DMS153 treated with DMSO at 0.1 percent for 48 hours (cell line): ENCODE results near the gene TNFAIP8L3.
"Not testable (repeated sequence)": the region's sequence is repeated elsewhere in the genome, so short reads cannot be mapped to it uniquely, and the experiment has no call there.

ENCODE experiments used
- DNase-seq: peaks from one replicate; lab custom pipeline; 2025; ENCODE audit not compliant: unreplicated experiment; lab: John Stamatoyannopoulos, UW

The TNFAIP8L3 gene

DNA sequence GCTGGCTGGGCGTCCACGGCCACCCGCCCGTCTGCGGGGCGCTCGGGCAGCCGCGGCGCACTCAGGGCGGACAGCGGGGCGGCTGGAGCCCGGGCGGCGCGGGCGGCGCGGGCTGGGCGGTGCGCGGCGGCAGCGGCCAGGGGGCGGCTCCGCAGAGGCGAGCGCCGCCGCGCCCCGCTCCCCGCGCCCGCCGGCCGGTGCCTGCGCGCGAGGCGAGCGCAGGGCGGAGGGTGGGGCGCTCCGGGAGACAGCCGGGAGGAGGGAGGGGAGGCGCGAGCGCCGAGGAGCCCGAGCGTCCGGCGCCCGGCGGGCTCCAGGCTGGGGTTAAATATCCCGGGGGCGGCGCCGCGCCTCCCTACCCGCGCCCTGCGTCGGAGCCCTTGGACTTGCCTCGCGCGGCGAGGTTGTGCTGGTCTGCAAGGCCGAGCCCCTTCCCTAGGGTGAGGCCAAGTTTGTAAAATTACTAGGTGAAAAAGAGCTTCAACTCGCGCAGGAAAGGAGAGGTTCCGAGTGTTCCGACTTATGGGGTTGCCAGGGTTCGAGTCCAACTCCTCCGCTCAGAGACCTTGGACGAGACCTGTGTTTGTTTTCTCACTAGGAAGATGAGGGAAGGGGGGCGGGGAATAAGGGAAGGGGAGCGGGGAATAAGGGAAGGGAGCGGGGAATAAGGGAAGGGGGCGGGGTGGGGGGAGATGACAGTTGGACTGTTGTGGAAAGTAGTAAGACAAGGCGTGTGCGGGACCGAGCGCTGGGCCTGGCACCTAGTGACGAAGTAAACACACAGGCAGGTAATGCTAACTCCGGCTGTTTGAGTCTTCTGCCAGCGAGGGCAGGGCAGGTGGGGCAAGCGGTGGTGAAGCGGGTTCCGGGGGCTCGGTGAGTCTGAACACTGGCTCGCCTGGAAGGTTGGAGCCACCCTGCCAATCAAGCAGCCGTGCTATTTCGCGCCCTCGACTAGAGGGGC lies at the start of gene TNFAIP8L3:
TSS of gene TNFAIP8L3 (minus strand) at position 301 of the 964 bp plus-strand sequence. CDS start 311 bp downstream, outside the sequence.
- DNase-seq = no peak

GRCh38 chr15:51144021-51144532 lies 49.4 kb upstream of the TNFAIP8L3 start:
- DNase-seq = no peak

- DNase-seq = not testable (repeated sequence)
These were observed 45.6 kb upstream of the TNFAIP8L3 start for GRCh38 chr15:51140347-51140746.

DNA sequence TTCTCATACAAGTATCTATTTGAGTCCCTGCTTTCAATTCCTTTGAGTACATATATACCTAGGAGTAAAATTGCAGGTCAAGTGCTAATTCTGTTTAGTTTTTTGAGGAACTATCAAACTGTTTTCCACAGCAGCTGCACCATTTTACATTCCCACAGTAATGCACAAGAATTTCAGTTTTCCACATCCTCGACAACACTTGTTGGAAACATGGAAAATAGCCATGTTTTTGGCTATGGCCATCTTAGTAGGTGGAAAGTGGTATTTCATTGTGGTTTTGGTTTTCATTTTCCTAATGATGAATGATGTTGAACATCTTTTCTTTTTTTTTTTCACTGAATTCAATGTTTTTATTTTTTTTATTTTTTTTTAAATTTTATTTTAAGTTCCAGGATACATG lies 44.4 kb upstream of the TNFAIP8L3 start:
- DNase-seq = no peak

- DNase-seq = no peak
These were observed 43.2 kb upstream of the TNFAIP8L3 start for GRCh38 chr15:51137880-51138430.

GRCh38 chr15:51137024-51137423 lies 42.3 kb upstream of the TNFAIP8L3 start:
- no peak for DNase-seq

- no peak for DNase-seq
These were observed 40.6 kb upstream of the TNFAIP8L3 start for GRCh38 chr15:51135276-51135675.

- no peak for DNase-seq
These were observed 39.9 kb upstream of the TNFAIP8L3 start for GRCh38 chr15:51134416-51135199.

- no peak for DNase-seq
These were observed 38.5 kb upstream of the TNFAIP8L3 start for GRCh38 chr15:51133140-51133765.

DNA sequence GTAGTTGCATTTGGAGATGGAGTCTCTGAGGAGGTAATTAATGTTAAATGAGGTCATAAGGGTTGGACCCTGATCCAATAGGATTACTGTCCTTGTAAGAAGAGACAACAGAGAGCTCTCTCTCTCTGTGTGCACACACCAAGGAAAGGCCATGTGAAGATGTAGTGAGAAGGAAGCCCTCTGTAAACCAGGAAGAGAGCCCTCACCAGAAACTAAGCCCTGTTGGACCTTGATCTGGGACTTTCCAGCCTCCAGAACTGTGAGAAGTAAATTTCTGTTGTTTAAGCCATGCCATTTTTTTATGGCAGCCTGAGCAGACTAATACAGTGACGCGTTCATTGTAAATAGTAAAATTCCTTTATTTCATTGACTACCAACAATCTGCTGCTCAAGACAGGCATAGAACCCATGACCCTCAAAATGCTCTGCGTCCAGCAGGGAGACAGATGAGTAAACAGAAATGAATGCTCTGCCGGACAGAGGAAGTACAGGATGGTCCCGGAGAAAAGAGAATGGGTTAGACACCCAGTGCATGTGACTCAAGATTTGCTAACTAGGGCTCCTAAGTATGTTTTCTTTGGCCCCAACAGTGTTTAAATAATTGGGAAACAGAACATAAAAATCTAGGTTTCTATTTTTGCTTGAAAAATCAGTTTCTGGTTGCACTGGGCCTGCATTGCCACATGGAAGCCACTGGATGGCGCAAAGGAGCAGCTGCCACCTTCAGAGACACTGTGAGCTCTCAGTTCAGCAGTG lies 37.9 kb upstream of the TNFAIP8L3 start:
- no peak for DNase-seq

GRCh38 chr15:51131596-51132290 lies 37.0 kb upstream of the TNFAIP8L3 start:
- no peak for DNase-seq

DNA sequence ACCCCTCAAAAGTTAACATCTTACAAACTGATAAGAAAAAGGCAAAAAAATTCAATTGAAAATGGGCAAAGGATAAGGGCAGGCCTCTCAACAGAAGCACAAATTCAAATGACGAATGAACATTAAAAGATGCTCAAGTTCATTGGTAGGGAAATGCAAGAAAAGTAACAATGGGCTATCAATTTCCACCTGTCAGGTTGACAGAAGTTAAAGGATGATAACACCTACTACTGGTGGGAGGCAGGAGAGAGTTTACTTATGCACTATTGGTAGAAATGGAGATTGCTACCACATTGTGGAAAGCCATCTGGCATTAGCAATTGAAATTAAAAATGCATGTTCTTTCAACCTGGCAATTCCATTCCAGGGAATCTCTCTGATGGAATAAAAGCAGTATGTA lies 35.6 kb upstream of the TNFAIP8L3 start:
- no peak for DNase-seq

GRCh38 chr15:51129535-51130188 lies 35.0 kb upstream of the TNFAIP8L3 start:
- no peak for DNase-seq

DNA sequence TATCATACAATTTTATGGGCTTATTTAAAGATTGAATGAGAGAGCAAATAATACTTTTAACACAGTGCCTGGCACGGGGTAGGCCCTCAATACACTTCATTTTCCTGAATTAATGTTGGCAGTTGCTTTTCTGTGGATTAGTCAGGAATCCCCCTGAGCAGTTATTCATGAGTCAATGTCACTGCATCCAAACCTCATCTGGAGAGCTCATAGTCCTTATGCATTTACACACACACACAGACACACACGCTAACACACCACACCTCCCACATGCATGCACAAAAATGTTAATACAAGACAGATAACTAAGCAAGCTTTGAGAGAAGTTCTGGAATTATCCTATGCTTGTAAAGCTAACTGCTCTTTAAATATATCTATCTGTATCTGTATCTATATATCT lies 34.0 kb upstream of the TNFAIP8L3 start:
- DNase-seq = no peak

DNA sequence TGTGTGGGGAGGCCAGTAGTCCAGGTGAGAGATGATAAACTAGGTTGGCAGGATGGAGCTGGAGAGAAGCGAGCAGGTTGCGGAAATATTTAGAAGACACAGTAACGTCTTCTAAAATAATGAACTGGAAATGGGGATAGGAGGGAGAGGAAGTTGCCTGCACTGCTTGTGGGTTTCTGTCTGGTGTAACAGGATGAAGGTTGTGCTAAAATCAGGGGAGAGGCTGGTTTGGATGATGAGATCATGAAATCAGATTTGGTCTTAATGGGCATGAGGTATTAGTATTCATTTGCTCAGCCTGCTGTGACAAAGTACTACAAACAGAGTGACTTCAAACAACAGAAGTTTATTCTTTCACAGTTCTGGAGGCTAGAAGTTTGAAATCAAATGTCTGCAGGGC lies 32.1 kb upstream of the TNFAIP8L3 start:
- DNase-seq = no peak

DNA sequence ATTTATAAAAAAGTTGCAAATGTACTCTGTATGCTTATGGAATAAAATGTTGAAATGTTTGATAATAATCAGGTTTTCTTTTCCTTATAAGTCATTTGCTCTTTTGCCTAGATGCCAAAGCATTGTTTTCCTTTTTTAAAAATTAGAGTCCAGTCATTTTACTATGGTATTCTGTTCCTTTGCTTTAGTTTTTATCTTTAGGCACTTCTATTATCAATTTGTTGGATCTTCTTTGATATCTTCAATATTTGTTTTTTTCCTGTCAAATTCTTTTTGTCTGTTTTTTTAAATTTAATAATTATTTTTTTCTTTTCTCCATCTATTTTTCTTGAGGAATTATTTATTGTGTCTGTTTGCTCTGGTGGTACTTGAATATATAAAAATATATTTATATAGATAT lies 28.3 kb upstream of the TNFAIP8L3 start:
- not testable (repeated sequence) for DNase-seq

GRCh38 chr15:51121631-51122225 lies 27.0 kb upstream of the TNFAIP8L3 start:
- DNase-seq = no peak

GRCh38 chr15:51121118-51121517 lies 26.4 kb upstream of the TNFAIP8L3 start:
- DNase-seq = no peak

GRCh38 chr15:51119120-51119519 lies 24.4 kb upstream of the TNFAIP8L3 start:
- no peak for DNase-seq
